GM19467 (cell line): ENCODE results near the gene UGT1A10.
"Not testable (repeated sequence)": the region's sequence is repeated elsewhere in the genome, so short reads cannot be mapped to it uniquely, and the experiment has no call there.

Experiments used
- ATAC-seq: cut with Tn5 transposase; IDR thresholded peaks from one replicate; pipeline ENCODE4 v1.9.1; 2021; ENCODE audit warnings: mild to moderate bottlenecking, moderate library complexity; ENCODE audit not compliant: unreplicated experiment

Gene UGT1A10

GRCh38 chr2:233655043-233655442 is 18.8 kb downstream of the UGT1A10 start:
- ATAC-seq: no peak

GRCh38 chr2:233655943-233656342 is 19.7 kb downstream of the UGT1A10 start:
- ATAC-seq: not testable (repeated sequence)

- no peak for ATAC-seq
Observed at GRCh38 chr2:233656443-233656842, 20.2 kb downstream of the UGT1A10 start.

- no peak for ATAC-seq
Observed at GRCh38 chr2:233658610-233659009, 22.4 kb downstream of the UGT1A10 start.

- ATAC-seq: no peak
Observed at GRCh38 chr2:233663911-233664310, 27.7 kb downstream of the UGT1A10 start.

GRCh38 chr2:233668605-233669260 is 32.5 kb downstream of the UGT1A10 start:
- no peak for ATAC-seq

- no peak for ATAC-seq
Observed at GRCh38 chr2:233671290-233672161, 35.3 kb downstream of the UGT1A10 start, which contains the start of gene UGT1A9. UGT1A9 (plus strand) TSS chr2:233671898; CDS start chr2:233671935, 37 bp downstream.

- ATAC-seq: no peak
Observed at GRCh38 chr2:233672886-233673285, 36.6 kb downstream of the UGT1A10 start.

- no peak for ATAC-seq
Observed at GRCh38 chr2:233673896-233674295, 37.6 kb downstream of the UGT1A10 start.

- ATAC-seq: no peak
Observed at GRCh38 chr2:233674314-233674713, 38.1 kb downstream of the UGT1A10 start.

GRCh38 chr2:233674995-233675394 is 38.7 kb downstream of the UGT1A10 start:
- no peak for ATAC-seq

- no peak for ATAC-seq
Observed at GRCh38 chr2:233676046-233676445, 39.8 kb downstream of the UGT1A10 start.

- no peak for ATAC-seq
Observed at GRCh38 chr2:233679196-233679595, 42.9 kb downstream of the UGT1A10 start.

- no peak for ATAC-seq
Observed at GRCh38 chr2:233680361-233681045, 44.3 kb downstream of the UGT1A10 start.

GRCh38 chr2:233681521-233682099 is 45.4 kb downstream of the UGT1A10 start, which contains the start of gene UGT1A7:
UGT1A7 (plus strand) TSS chr2:233681901; CDS start chr2:233681938, 37 bp downstream.
- ATAC-seq: no peak

- ATAC-seq: no peak
Observed at GRCh38 chr2:233684640-233685039, 48.4 kb downstream of the UGT1A10 start.

- ATAC-seq: no peak
Observed at GRCh38 chr2:233686928-233687327, 50.7 kb downstream of the UGT1A10 start.

- ATAC-seq: no peak
Observed at GRCh38 chr2:233688341-233688740, 52.1 kb downstream of the UGT1A10 start.

- no peak for ATAC-seq
Observed at GRCh38 chr2:233689031-233689430, 52.8 kb downstream of the UGT1A10 start.

- ATAC-seq: no peak
Observed at GRCh38 chr2:233689501-233689900, 53.3 kb downstream of the UGT1A10 start.

- no peak for ATAC-seq
Observed at GRCh38 chr2:233690444-233690843, 54.2 kb downstream of the UGT1A10 start.
